Measurements from ENCODE around the gene DPYSL3.
A peak's percentile ranks its signal among the peaks of the same experiment; 100 is the strongest.

DPYSL3 gene

GRCh38 chr5:147510885-147511284 is 1.0 kb upstream of the DPYSL3 start:
- no peaks in the 10 kb centered on the region for H3K36me3 ChIP-seq (ENCODE audit: control insufficient read depth in 1 of 2, insufficient read depth in 2 of 2, low read length in 2 of 2)
- H3K4me1 ChIP-seq (ENCODE audit: control insufficient read depth in 1 of 2, insufficient read depth in 2 of 2, low read length in 2 of 2) = no peaks in the 10 kb centered on the region
- H3K27me3 ChIP-seq (ENCODE audit: low read depth, low read length) = no peaks in the 10 kb centered on the region
- no peaks in the 10 kb centered on the region for H3K9me3 ChIP-seq (ENCODE audit: control insufficient read depth in 1 of 2, low read length in 2 of 2)
- H3K4me3 ChIP-seq (ENCODE audit: low read depth in 1 of 2, low read length in 2 of 2) = no peak overlapping the region
- H3K27ac ChIP-seq (ENCODE audit: low read length) = no peak overlapping the region

GRCh38 chr5:147509041-147509709 is 693 bp downstream of the DPYSL3 start:
- H3K4me1 ChIP-seq (ENCODE audit: control insufficient read depth in 1 of 2, insufficient read depth in 2 of 2, low read length in 2 of 2) = peaks cover 0 to 6% of the 10 kb centered on the region in 2 donors
- H3K27ac ChIP-seq (ENCODE audit: low read length) = peak overlapping the region; percentile 87
- no peaks in the 10 kb centered on the region for H3K27me3 ChIP-seq (ENCODE audit: low read depth, low read length)
- peak overlapping the region; percentile 79 to 81 for H3K4me3 ChIP-seq (ENCODE audit: low read depth in 1 of 2, low read length in 2 of 2)
- no peaks in the 10 kb centered on the region for H3K9me3 ChIP-seq (ENCODE audit: control insufficient read depth in 1 of 2, low read length in 2 of 2)
- H3K36me3 ChIP-seq (ENCODE audit: control insufficient read depth in 1 of 2, insufficient read depth in 2 of 2, low read length in 2 of 2) = no peaks in the 10 kb centered on the region

- H3K36me3 ChIP-seq (ENCODE audit: control insufficient read depth in 1 of 2, insufficient read depth in 2 of 2, low read length in 2 of 2) = no peaks in the 10 kb centered on the region
- H3K27ac ChIP-seq (ENCODE audit: low read length) = peak overlapping the region; percentile 87
- no peaks in the 10 kb centered on the region for H3K9me3 ChIP-seq (ENCODE audit: control insufficient read depth in 1 of 2, low read length in 2 of 2)
- H3K4me1 ChIP-seq (ENCODE audit: control insufficient read depth in 1 of 2, insufficient read depth in 2 of 2, low read length in 2 of 2) = peaks cover 0 to 11% of the 10 kb centered on the region in 2 donors
- peak overlapping the region; percentile 79 to 81 for H3K4me3 ChIP-seq (ENCODE audit: low read depth in 1 of 2, low read length in 2 of 2)
- H3K27me3 ChIP-seq (ENCODE audit: low read depth, low read length) = no peaks in the 10 kb centered on the region
Observed at GRCh38 chr5:147508711-147509040, 1.2 kb downstream of the DPYSL3 start.

- Histone ChIP-seq H3K4me3 (ENCODE audit: low read depth in 1 of 2, low read length in 2 of 2) (peak overlapping the region; percentile 79 to 81), H3K4me1 (ENCODE audit: control insufficient read depth in 1 of 2, insufficient read depth in 2 of 2, low read length in 2 of 2) (peaks cover 0 to 15% of the 10 kb centered on the region in 2 donors), H3K27ac (ENCODE audit: low read length) (peak overlapping the region; percentile 87), H3K27me3 (ENCODE audit: low read depth, low read length) (no peaks in the 10 kb centered on the region), H3K36me3 (ENCODE audit: control insufficient read depth in 1 of 2, insufficient read depth in 2 of 2, low read length in 2 of 2) (no peaks in the 10 kb centered on the region), H3K9me3 (ENCODE audit: control insufficient read depth in 1 of 2, low read length in 2 of 2) (no peaks in the 10 kb centered on the region)
Observed at GRCh38 chr5:147507480-147508126, 2.3 kb downstream of the DPYSL3 start.

- Histone ChIP-seq H3K27ac (ENCODE audit: low read length) (peak overlapping the region; percentile 17), H3K4me1 (ENCODE audit: control insufficient read depth in 1 of 2, insufficient read depth in 2 of 2, low read length in 2 of 2) (peaks cover 0 to 15% of the 10 kb centered on the region in 2 donors), H3K27me3 (ENCODE audit: low read depth, low read length) (no peaks in the 10 kb centered on the region), H3K9me3 (ENCODE audit: control insufficient read depth in 1 of 2, low read length in 2 of 2) (no peaks in the 10 kb centered on the region), H3K4me3 (ENCODE audit: low read depth in 1 of 2, low read length in 2 of 2) (no peak overlapping the region), H3K36me3 (ENCODE audit: control insufficient read depth in 1 of 2, insufficient read depth in 2 of 2, low read length in 2 of 2) (no peaks in the 10 kb centered on the region)
Observed at GRCh38 chr5:147504535-147504934, 5.3 kb downstream of the DPYSL3 start.

GRCh38 chr5:147504011-147504410 is 5.9 kb downstream of the DPYSL3 start:
- peak overlapping the region; percentile 17 for H3K27ac ChIP-seq (ENCODE audit: low read length)
- no peaks in the 10 kb centered on the region for H3K27me3 ChIP-seq (ENCODE audit: low read depth, low read length)
- H3K9me3 ChIP-seq (ENCODE audit: control insufficient read depth in 1 of 2, low read length in 2 of 2) = no peaks in the 10 kb centered on the region
- H3K4me3 ChIP-seq (ENCODE audit: low read depth in 1 of 2, low read length in 2 of 2) = no peak overlapping the region
- peaks cover 0 to 15% of the 10 kb centered on the region in 2 donors for H3K4me1 ChIP-seq (ENCODE audit: control insufficient read depth in 1 of 2, insufficient read depth in 2 of 2, low read length in 2 of 2)
- H3K36me3 ChIP-seq (ENCODE audit: control insufficient read depth in 1 of 2, insufficient read depth in 2 of 2, low read length in 2 of 2) = no peaks in the 10 kb centered on the region

GRCh38 chr5:147490989-147491388 is 18.9 kb downstream of the DPYSL3 start:
- Histone ChIP-seq H3K36me3 (ENCODE audit: control insufficient read depth in 1 of 2, insufficient read depth in 2 of 2, low read length in 2 of 2) (no peaks in the 10 kb centered on the region), H3K27ac (ENCODE audit: low read length) (no peak overlapping the region), H3K27me3 (ENCODE audit: low read depth, low read length) (no peaks in the 10 kb centered on the region), H3K4me1 (ENCODE audit: control insufficient read depth in 1 of 2, insufficient read depth in 2 of 2, low read length in 2 of 2) (peaks cover 0 to 3% of the 10 kb centered on the region in 2 donors), H3K4me3 (ENCODE audit: low read depth in 1 of 2, low read length in 2 of 2) (no peak overlapping the region), H3K9me3 (ENCODE audit: control insufficient read depth in 1 of 2, low read length in 2 of 2) (no peaks in the 10 kb centered on the region)

- peaks cover 10 to 20% of the 10 kb centered on the region in 2 donors for H3K4me1 ChIP-seq (ENCODE audit: control insufficient read depth in 1 of 2, insufficient read depth in 2 of 2, low read length in 2 of 2)
- H3K4me3 ChIP-seq (ENCODE audit: low read depth in 1 of 2, low read length in 2 of 2) = no peak overlapping the region
- H3K9me3 ChIP-seq (ENCODE audit: control insufficient read depth in 1 of 2, low read length in 2 of 2) = no peaks in the 10 kb centered on the region
- peaks cover 0 to 7% of the 10 kb centered on the region in 2 donors for H3K36me3 ChIP-seq (ENCODE audit: control insufficient read depth in 1 of 2, insufficient read depth in 2 of 2, low read length in 2 of 2)
- H3K27me3 ChIP-seq (ENCODE audit: low read depth, low read length) = no peaks in the 10 kb centered on the region
- no peak overlapping the region for H3K27ac ChIP-seq (ENCODE audit: low read length)
Observed at GRCh38 chr5:147487031-147487750, 22.7 kb downstream of the DPYSL3 start.

- Histone ChIP-seq H3K4me3 (ENCODE audit: low read depth in 1 of 2, low read length in 2 of 2) (no peak overlapping the region), H3K27me3 (ENCODE audit: low read depth, low read length) (no peaks in the 10 kb centered on the region), H3K36me3 (ENCODE audit: control insufficient read depth in 1 of 2, insufficient read depth in 2 of 2, low read length in 2 of 2) (peaks cover 0 to 14% of the 10 kb centered on the region in 2 donors), H3K9me3 (ENCODE audit: control insufficient read depth in 1 of 2, low read length in 2 of 2) (no peaks in the 10 kb centered on the region), H3K4me1 (ENCODE audit: control insufficient read depth in 1 of 2, insufficient read depth in 2 of 2, low read length in 2 of 2) (peaks cover 17% of the 10 kb centered on the region in 2 donors), H3K27ac (ENCODE audit: low read length) (no peak overlapping the region)
Observed at GRCh38 chr5:147485814-147486213, 24.1 kb downstream of the DPYSL3 start.

- Histone ChIP-seq H3K9me3 (ENCODE audit: control insufficient read depth in 1 of 2, low read length in 2 of 2) (no peaks in the 10 kb centered on the region), H3K27ac (ENCODE audit: low read length) (peak overlapping the region; percentile 96), H3K4me1 (ENCODE audit: control insufficient read depth in 1 of 2, insufficient read depth in 2 of 2, low read length in 2 of 2) (peaks cover 17 to 20% of the 10 kb centered on the region in 2 donors), H3K27me3 (ENCODE audit: low read depth, low read length) (no peaks in the 10 kb centered on the region), H3K36me3 (ENCODE audit: control insufficient read depth in 1 of 2, insufficient read depth in 2 of 2, low read length in 2 of 2) (peaks cover 0 to 14% of the 10 kb centered on the region in 2 donors), H3K4me3 (ENCODE audit: low read depth in 1 of 2, low read length in 2 of 2) (no peak overlapping the region)
Observed at GRCh38 chr5:147485046-147485445, 24.8 kb downstream of the DPYSL3 start.

- Histone ChIP-seq H3K4me1 (ENCODE audit: control insufficient read depth in 1 of 2, insufficient read depth in 2 of 2, low read length in 2 of 2) (peaks cover 17 to 24% of the 10 kb centered on the region in 2 donors), H3K27ac (ENCODE audit: low read length) (peak overlapping the region; percentile 96), H3K27me3 (ENCODE audit: low read depth, low read length) (no peaks in the 10 kb centered on the region), H3K36me3 (ENCODE audit: control insufficient read depth in 1 of 2, insufficient read depth in 2 of 2, low read length in 2 of 2) (peaks cover 0 to 14% of the 10 kb centered on the region in 2 donors), H3K9me3 (ENCODE audit: control insufficient read depth in 1 of 2, low read length in 2 of 2) (no peaks in the 10 kb centered on the region), H3K4me3 (ENCODE audit: low read depth in 1 of 2, low read length in 2 of 2) (no peak overlapping the region)
Observed at GRCh38 chr5:147484708-147485020, 25.2 kb downstream of the DPYSL3 start.
